MCF 10A (cell line): ENCODE results near the gene KPRP. TPM values are rescaled to one million over a fixed set of nuclear protein-coding genes. Genes with fewer than 3 reads are reported as not detected.

Source experiments
- BruUV-seq: library from RNA; stranded (reverse); fragments of 400-500 nt; replicated peaks from 2 replicates; lab custom pipeline; 2021; lab: Mats Ljungman, UMichigan
- CTCF ChIA-PET: fragments of 300-600 bp; sonication (Branson Sonifier 250); formaldehyde crosslinking; extraction: SDS; loops from one replicate; lab custom pipeline; 2021; ENCODE audit warnings: antibody characterized with exemption, inconsistent platforms; lab: Yijun Ruan, JAX
- POLR2A ChIA-PET: fragments of 300-600, 350-650 bp; sonication (Branson Sonifier 250); formaldehyde crosslinking; extraction: SDS; loops from one replicate; lab custom pipeline; 2020; ENCODE audit warnings: antibody characterized with exemption, inconsistent platforms; lab: Yijun Ruan, JAX
- DNase-seq: peaks from one replicate; pipeline ENCODE4 v3.0.0-alpha.2; 2018; ENCODE audit not compliant: unreplicated experiment
- H3K27ac Mint-ChIP-seq: one replicate; pipeline ENCODE4 v1.8.0; 2022; ENCODE audit warnings: mild to moderate bottlenecking, low read depth, mixed read lengths; ENCODE audit not compliant: unreplicated experiment
- H3K27me3 Mint-ChIP-seq: one replicate; pipeline ENCODE4 v1.8.0; 2022; ENCODE audit warnings: mixed read lengths; ENCODE audit not compliant: insufficient read depth, unreplicated experiment
- H3K36me3 Mint-ChIP-seq: one replicate; pipeline ENCODE4 v1.8.0; 2022; ENCODE audit warnings: mild to moderate bottlenecking, moderate library complexity, mixed read lengths; ENCODE audit not compliant: insufficient read depth, unreplicated experiment
- H3K4me1 Mint-ChIP-seq: one replicate; pipeline ENCODE4 v1.8.0; 2022; ENCODE audit warnings: mixed read lengths; ENCODE audit not compliant: insufficient read depth, unreplicated experiment
- H3K4me3 Mint-ChIP-seq: one replicate; pipeline ENCODE4 v1.8.0; 2022; ENCODE audit warnings: mild to moderate bottlenecking, moderate library complexity, mixed read lengths; ENCODE audit not compliant: unreplicated experiment
- H3K9me3 Mint-ChIP-seq: one replicate; pipeline ENCODE4 v1.8.0; 2022; ENCODE audit warnings: mixed read lengths; ENCODE audit not compliant: unreplicated experiment
- CTCF ChIP-seq: fragments of 200-600 bp; IDR thresholded peaks from one replicate; pipeline ENCODE4 v1.8.0; 2022; ENCODE audit warnings: antibody characterized with exemption, mild to moderate bottlenecking; ENCODE audit not compliant: unreplicated experiment
- intact Hi-C: fragments of 100-400 bp; cut with micrococcal nuclease; formaldehyde crosslinking; loops from 2 replicates; pipeline ENCODE4 v1.14.1; 2022
- total RNA-seq: library from RNA; stranded (reverse); gene quantifications from 2 replicates; pipeline ENCODE4 v1.2.3, GENCODE V29; 2022

The KPRP gene
- total RNA-seq, 1 experiment from 2014 or later = 0.12 TPM

GRCh38 chr1:152776361-152776760, 18.5 kb downstream of the KPRP start:
- POLR2A ChIA-PET = no interaction called here
- no TSS peak for BruUV-seq
- no peak for TF ChIP-seq CTCF
- H3K4me3 Mint-ChIP-seq = no peak overlapping the region
- CTCF ChIA-PET = interaction anchor here (0.6 to 1.1 kb wide), 3 partner anchors 121 to 417 kb away, joined by 3 to 4 read pairs (median 4); no protein-coding TSS in a partner anchor
- intact Hi-C loops = no loop called here
- H3K36me3 Mint-ChIP-seq = no peaks in the 10 kb centered on the region
- DNase-seq = no peak
- no peaks in the 10 kb centered on the region for H3K4me1 Mint-ChIP-seq
- no peak overlapping the region for H3K27ac Mint-ChIP-seq
- H3K27me3 Mint-ChIP-seq = no peaks in the 10 kb centered on the region
- H3K9me3 Mint-ChIP-seq = peaks cover 6% of the 10 kb centered on the region

- POLR2A ChIA-PET = interaction anchor here (0.7 to 1.4 kb wide), 2 partner anchors 8 to 40 kb away, joined by 3 read pairs; no protein-coding TSS in a partner anchor
- no TSS peak for BruUV-seq
- H3K27ac Mint-ChIP-seq = no peak overlapping the region
- no peaks in the 10 kb centered on the region for H3K9me3 Mint-ChIP-seq
- CTCF ChIA-PET = interaction anchor here (0.5 to 2.6 kb wide), 11 partner anchors 9 to 439 kb away, joined by 3 to 8 read pairs (median 3); a partner anchor contains a TSS
- H3K4me1 Mint-ChIP-seq = no peaks in the 10 kb centered on the region
- intact Hi-C loops = no loop called here
- no peaks in the 10 kb centered on the region for H3K27me3 Mint-ChIP-seq
- H3K36me3 Mint-ChIP-seq = no peaks in the 10 kb centered on the region
- peak; percentile 52 for TF ChIP-seq CTCF
- DNase-seq = peak; percentile 75
- no peak overlapping the region for H3K4me3 Mint-ChIP-seq
Measured at GRCh38 chr1:152777510-152778137, 19.8 kb downstream of the KPRP start.

GRCh38 chr1:152783095-152783494, 25.3 kb downstream of the KPRP start:
- Mint-ChIP-seq H3K4me3 (no peak overlapping the region), H3K27me3 (no peaks in the 10 kb centered on the region), H3K36me3 (no peaks in the 10 kb centered on the region), H3K27ac (no peak overlapping the region), H3K9me3 (no peaks in the 10 kb centered on the region), H3K4me1 (peaks cover 10% of the 10 kb centered on the region)
- BruUV-seq = no TSS peak
- intact Hi-C loops = no loop called here
- TF ChIP-seq CTCF = no peak
- CTCF ChIA-PET = interaction anchor here (0.6 to 1.5 kb wide), 2 partner anchors 129 to 734 kb away, joined by 4 to 8 read pairs; no protein-coding TSS in a partner anchor
- POLR2A ChIA-PET = interaction anchor here (0.5 kb wide), 1 partner anchor 426 kb away, joined by 3 read pairs; no protein-coding TSS in a partner anchor
- peak; percentile 0 for DNase-seq

GRCh38 chr1:152786077-152786476, 28.3 kb downstream of the KPRP start, which contains the start of gene LCE1E:
Gene LCE1E (plus strand): TSS chr1:152786257. CDS start chr1:152787300, 1,043 bp downstream.
- no TSS peak for BruUV-seq
- Mint-ChIP-seq H3K36me3 (no peaks in the 10 kb centered on the region), H3K4me3 (no peak within 1 kb of the TSS), H3K4me1 (peaks cover 10% of the 10 kb centered on the region), H3K27ac (peak within 1 kb of the TSS; percentile 21), H3K27me3 (no peaks in the 10 kb centered on the region), H3K9me3 (no peaks in the 10 kb centered on the region)
- peak; percentile 82 for DNase-seq
- TF ChIP-seq CTCF = no peak
- intact Hi-C loops = no loop called here
- ChIA-PET CTCF (interaction anchor here (0.6 to 1.6 kb wide), 7 partner anchors 14 to 436 kb away, joined by 3 to 6 read pairs (median 3); partner anchors contain the start of gene LCE1B), POLR2A (interaction anchor here (0.8 to 3.1 kb wide), 6 partner anchors 9 to 28 kb away, joined by 3 to 18 read pairs (median 6); partner anchors contain the start of genes LCE1B and LCE1C)
